Measurements from ENCODE around the gene KLHDC8B.

KLHDC8B gene

GRCh38 chr3:49172551-49173041, 1.2 kb downstream of the KLHDC8B start:
- TF ChIP-seq CTCF (IDR thresholded peaks at IDR 0.05; ENCODE audit: low read depth, low read length, missing control alignments): no peak
- no peak for DNase-seq (ENCODE audit: low read depth)
- no peak overlapping the region for H3K4me3 ChIP-seq (ENCODE audit: low read depth, low read length)

- no peak for TF ChIP-seq CTCF (IDR thresholded peaks at IDR 0.05; ENCODE audit: low read depth, low read length, missing control alignments)
- no peak overlapping the region for H3K4me3 ChIP-seq (ENCODE audit: low read depth, low read length)
- no peak for DNase-seq (ENCODE audit: low read depth)
These were observed 1.9 kb downstream of the KLHDC8B start for GRCh38 chr3:49173116-49173791.

- DNase-seq (ENCODE audit: low read depth): no peak
- H3K4me3 ChIP-seq (ENCODE audit: low read depth, low read length): no peak overlapping the region
- TF ChIP-seq CTCF (IDR thresholded peaks at IDR 0.05; ENCODE audit: low read depth, low read length, missing control alignments): no peak
These were observed 2.4 kb downstream of the KLHDC8B start for GRCh38 chr3:49173792-49174170.

GRCh38 chr3:49174397-49174985, 3.1 kb downstream of the KLHDC8B start:
- H3K4me3 ChIP-seq (ENCODE audit: low read depth, low read length): no peak overlapping the region
- no peak for TF ChIP-seq CTCF (IDR thresholded peaks at IDR 0.05; ENCODE audit: low read depth, low read length, missing control alignments)
- no peak for DNase-seq (ENCODE audit: low read depth)

- DNase-seq (ENCODE audit: low read depth): no peak
- no peak for TF ChIP-seq CTCF (IDR thresholded peaks at IDR 0.05; ENCODE audit: low read depth, low read length, missing control alignments)
- no peak overlapping the region for H3K4me3 ChIP-seq (ENCODE audit: low read depth, low read length)
These were observed 4.1 kb downstream of the KLHDC8B start for GRCh38 chr3:49175530-49175929.

- no peak overlapping the region for H3K4me3 ChIP-seq (ENCODE audit: low read depth, low read length)
- no peak for TF ChIP-seq CTCF (IDR thresholded peaks at IDR 0.05; ENCODE audit: low read depth, low read length, missing control alignments)
- DNase-seq (ENCODE audit: low read depth): no peak
These were observed 5.7 kb downstream of the KLHDC8B start for GRCh38 chr3:49177073-49177472.

GRCh38 chr3:49180116-49180515, 8.7 kb downstream of the KLHDC8B start:
- H3K4me3 ChIP-seq (ENCODE audit: low read depth, low read length): no peak overlapping the region
- DNase-seq (ENCODE audit: low read depth): no peak
- no peak for TF ChIP-seq CTCF (IDR thresholded peaks at IDR 0.05; ENCODE audit: low read depth, low read length, missing control alignments)
